RPMI7951 (cell line): ENCODE measurements around the gene NRXN3. TPM values are rescaled to one million over a fixed set of nuclear protein-coding genes. Genes with fewer than 3 reads are reported as not detected.

Experiments
- DNase-seq: peaks from one replicate; pipeline ENCODE4 v3.0.0-alpha.2; 2012; ENCODE audit warnings: low read depth
- total RNA-seq: library from RNA; depleted of rRNA; stranded (reverse); fragments of >200 nt; shearing (Covaris generic); gene quantifications from 2 replicates; pipeline ENCODE4 v1.2.3, GENCODE V29; 2014

NRXN3 gene
- total RNA-seq, 1 experiment from 2014 or later: 0.24 TPM

DNA sequence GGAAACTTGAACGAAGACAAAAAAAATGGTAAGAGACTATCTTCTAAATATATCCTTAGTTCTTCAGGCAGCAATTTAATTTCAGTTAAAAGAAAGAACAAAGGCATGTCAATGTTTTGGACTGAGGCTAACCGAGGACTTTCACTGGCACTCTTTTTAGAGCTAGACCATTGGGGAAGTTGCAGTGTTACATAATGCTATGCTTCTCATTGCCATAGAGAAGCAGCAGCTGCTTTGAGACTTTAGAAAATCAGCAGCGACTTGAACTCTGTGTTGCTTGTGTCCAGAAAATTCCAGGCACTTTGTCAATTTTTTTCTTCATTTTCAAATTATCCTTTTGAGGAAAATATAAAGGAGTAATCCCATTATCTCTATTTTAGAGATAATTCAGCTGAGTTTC, 964.2 kb downstream of the NRXN3 start:
- DNase-seq: no peak

DNA sequence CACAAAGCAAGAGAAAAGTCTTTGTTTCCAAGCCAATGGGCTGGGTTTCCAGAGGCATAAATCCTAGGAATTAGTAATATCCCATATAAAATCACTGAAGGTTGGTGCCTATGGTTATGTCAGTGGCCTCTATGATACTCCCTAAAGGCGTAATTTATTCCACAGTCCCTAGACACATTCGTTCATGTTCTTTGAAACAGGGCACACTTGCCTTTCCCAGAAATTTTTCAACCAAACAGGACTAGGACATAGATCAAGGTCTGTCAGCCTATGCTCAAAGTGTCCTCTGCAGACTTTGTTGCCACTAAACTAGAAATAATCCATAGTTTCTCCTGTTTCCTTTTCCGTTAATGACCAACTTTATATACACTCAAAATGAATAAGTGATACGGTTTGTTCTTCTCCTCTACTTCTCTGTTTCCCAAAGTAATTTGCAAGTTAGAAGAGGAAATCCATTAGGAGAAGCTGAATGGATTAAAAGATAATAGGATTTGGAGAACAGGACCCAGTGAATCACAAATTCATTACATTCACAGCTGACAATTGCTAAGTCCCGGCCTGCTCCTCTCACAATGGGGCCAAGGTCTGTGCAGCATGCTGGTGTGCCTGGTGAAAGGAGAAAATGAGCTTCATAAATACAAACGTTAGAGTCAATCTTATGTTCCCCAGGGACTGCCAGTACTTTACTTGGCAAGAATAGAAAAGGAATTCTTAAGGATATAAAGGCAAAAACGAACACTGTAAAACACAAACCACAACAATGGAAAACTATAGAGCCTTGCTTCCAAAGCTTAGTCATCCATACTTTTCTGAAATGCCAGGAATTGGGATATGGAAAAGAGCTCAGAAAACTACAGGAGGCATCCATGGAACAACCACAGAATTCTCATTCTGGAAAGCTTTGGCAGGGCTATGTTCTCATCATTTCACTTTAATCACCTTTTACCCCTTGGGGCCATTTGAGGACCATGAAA, 966.2 kb downstream of the NRXN3 start:
- no peak for DNase-seq

DNA sequence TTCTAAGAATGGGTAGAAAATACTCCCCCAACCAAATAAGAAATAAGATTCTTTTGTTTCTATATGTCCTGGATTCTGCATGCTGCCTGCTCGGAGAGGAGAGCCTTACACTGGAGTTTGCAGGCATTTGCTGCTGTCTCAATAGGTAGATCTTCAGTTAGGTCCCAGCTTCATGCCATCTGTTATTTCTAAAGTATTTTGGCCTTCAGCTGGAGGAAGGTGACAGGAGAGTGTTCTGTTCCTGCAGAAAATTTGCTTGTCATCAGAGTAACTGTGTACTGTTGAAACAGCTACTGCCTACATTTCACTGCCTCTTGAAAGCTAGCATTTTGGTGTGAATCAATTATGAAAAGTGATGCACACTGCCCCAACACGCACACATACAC, 966.9 kb downstream of the NRXN3 start:
- DNase-seq: no peak

DNA sequence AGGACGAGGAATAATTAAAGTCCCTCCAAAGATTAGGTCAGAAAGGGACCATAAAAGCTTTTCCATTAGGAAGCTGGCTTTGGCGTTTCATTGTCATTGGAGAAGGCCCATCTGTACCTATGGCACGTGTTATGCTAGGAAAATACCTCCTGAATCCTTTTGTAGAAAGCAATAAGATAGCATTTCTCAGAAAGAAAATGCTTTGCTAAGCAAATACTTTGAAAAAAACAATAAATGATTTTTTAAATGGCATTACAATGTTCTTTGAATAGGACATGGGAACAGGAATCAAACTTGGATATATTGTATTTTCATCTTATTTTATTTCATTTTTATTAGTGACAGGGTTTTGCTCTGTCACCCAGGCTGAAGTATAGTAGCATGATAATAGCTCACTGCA, 967.7 kb downstream of the NRXN3 start:
- no peak for DNase-seq

DNA sequence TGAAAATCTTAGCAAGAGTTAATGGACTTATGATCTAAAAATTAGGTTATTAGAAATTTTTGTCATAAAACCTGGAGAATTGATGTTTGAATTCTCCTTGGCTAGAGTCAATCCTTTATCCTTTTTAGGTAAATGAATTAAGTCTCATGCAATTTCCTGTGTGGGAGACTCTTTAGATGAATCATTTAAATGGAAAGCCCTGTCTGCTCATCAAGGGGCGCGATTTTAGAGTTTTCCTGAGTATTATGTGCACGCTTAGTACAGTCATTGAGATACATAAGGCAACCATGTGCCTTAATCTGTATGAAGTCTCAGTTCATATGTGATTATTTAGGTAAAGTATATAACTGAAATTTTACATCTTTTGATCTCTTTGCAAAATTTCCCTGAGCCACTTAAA, 974.7 kb downstream of the NRXN3 start:
- no peak for DNase-seq

DNA sequence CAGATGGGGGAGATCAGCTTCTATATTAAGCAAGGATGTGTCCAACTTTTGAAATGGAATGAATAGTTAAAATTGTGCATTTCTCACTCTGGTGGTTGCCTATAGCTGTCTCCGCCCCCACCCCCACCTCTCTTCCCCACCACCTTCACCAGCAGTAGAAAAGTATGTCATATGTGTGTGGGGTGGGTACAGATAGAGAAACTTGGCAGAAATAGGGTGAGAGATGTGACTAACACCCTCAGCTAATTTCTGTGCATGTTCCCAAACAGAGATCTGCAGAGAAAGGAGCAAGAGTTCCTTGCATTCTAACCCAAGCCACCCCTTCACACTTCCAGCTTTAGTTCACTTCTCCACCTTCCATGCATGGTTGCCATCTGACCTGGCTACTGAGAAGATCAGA, 980.1 kb downstream of the NRXN3 start:
- no peak for DNase-seq

DNA sequence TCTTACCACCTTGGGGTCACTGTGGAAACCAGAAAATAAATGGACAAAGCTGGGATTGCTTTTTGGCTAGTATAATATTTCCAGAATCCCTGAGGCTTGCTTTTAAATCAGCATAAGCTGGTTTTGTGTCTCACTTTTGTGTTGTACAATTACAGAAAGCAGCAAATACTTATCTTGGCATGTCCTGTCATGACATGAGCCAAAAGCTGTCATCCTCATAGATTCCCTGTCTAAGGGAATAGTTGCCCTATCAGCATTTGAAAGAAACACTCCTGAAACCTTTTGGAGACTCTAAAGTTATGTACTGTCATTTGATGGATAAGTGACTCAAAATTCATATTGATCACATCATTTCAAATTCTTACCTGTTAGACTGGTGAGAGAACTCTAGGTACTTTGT, 987.2 kb downstream of the NRXN3 start:
- no peak for DNase-seq

DNA sequence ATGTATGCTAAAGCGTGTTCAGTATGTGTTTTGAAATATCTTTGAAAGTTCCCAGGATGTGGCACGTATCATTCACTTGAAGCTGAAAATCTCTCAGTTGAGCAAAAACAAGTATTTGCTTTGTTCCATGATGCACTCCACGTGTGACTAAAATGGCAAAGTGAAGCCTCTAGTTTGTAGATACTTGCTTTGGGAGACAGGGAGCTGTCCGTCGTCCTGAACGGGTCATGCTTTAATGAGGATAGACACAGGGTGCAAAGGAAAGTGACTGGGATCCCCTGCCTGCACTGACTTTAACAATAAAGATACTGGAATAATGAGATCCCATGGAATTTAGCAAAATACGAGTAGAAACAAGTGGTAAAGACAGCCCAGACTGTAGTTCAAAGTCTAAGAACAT, 991.4 kb downstream of the NRXN3 start:
- DNase-seq: no peak

DNA sequence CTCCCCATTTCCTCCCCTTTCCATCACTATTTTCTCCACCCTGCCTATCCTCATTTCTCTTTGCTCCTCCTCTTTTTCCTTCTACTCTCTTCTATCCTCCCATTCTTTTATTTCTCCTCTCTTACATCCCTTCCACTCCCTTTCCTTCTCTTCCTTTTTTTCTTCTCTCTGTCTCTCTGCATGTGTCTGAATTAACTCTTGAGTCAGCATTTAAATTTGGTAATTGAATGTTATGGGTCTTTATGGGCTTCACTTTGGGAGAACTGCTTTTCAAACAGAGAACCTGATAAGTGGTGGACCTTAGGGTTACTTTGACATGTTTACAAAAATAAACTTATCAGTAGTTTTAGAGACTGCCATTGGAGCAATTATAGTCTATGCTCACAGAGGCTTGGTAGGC, 992.7 kb downstream of the NRXN3 start:
- no peak for DNase-seq

DNA sequence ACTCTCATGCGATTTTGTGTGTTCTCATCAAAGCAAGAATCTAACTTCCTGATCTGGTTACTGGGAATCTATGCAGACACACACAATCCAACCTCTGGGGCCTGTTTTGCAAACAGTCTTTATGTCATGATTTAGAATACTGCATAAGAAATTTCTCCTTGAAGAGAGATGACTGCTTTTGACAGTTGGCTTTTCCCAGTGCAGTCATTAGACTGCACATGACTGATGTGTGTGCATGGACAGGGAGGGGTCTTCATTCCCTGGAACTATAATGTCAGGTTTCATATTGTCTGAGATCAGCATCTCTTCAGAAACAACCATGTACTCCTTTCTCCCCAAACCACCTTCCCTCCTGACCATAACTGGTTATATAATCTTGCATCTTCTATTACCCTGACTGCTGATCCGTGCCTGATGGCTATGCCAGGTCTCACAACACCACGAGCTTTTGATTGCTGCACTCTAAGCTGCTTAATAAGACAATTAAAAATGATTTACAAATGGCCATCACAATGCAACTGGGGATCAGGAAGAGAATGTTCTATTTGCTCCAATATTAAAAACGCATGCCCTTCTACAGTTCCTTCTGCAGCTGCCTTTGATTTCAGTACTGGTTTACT, 995.4 kb downstream of the NRXN3 start:
- DNase-seq: no peak

DNA sequence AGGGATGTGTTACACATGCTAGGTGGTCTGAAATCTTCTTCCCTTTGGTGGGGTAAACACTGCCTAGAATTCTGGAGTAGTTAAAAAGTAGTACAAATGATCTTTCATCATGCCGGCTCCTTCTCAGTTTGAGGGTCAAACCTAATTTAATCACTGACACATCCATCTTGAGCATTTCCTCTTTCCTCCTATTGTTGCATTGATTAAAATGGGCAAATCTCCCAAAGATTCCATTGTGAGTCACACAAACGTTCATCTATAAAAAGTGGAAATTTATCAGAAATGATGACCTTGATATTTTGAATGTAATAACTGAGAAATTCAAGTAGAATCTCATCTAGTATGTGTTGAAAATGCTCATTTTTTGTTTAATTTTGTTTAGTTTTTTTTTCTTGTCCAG, 996.0 kb downstream of the NRXN3 start:
- no peak for DNase-seq

DNA sequence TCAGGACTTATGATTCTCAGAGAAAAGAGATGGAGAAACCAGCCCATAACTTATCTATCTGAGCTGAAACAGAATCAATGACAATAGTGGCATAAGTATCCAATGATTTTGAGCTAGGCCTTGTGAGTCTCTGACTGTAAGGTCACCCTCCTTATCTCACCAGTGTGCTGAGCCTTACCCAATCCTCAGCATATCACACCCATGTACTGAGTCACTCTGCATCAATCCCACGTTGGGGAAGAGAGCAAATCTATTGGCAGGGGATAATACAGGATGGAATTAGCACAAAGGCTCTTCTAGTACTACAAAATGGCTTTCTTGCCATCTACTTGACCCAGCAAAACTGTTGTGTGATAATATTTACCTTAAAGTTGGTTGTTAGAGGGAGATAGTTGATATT, 997.8 kb downstream of the NRXN3 start:
- DNase-seq: no peak

DNA sequence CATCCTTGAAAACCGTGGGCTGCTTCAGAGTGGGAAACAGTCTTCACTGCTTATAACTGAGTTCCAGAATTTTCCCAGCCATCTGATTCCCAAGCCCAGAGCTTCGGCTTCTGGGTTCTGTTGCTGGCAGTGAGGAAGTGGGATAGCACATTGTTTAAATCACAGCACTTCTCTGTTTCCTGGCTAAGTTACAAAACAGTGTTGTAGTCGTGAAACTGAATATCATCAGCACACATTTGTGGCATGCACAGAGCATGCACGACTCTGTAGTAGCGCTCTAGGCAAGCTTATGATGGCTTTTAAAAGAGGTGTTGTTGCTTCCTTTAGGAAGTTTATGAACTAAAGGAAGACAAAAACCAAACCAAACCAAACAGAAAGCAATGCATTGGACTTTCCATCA, 1005.5 kb downstream of the NRXN3 start:
- DNase-seq: no peak

DNA sequence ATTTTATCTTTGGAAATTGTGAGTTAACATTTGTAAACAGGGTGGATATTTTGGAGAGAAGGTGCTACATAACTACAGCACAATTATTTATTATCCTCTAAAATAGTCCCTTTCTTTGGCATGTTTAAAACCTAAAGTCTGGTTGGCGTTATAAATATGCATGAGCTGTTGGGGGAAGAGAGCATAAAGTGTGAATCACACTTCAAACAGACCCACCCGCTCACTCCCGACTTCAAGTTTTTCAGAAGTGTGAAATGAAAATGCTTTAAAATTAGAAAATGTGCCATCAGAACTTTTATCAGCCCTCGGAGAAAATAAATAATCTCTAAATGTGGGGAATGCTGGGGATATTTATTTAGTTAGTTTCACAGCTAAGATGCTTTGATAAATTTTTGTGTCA, 1006.9 kb downstream of the NRXN3 start:
- DNase-seq: no peak

DNA sequence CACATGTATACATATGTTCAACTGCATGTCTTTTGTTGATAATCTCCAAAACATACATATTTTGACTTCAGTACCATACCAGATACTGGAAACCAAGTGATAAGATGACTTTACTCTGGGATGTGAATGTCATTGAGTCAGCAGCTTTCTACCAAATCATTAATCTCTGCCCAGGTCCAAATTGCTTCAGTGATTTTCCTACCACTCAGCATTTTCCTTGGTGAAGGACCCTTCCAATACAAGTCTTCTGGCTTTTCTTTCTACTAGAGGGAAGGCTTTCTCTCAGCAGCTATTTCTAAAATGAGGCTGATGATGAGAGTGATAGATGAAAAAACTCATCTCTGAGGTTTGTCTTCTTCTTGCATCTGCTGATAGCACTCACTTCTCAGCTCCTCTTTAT, 1008.5 kb downstream of the NRXN3 start:
- DNase-seq: no peak

DNA sequence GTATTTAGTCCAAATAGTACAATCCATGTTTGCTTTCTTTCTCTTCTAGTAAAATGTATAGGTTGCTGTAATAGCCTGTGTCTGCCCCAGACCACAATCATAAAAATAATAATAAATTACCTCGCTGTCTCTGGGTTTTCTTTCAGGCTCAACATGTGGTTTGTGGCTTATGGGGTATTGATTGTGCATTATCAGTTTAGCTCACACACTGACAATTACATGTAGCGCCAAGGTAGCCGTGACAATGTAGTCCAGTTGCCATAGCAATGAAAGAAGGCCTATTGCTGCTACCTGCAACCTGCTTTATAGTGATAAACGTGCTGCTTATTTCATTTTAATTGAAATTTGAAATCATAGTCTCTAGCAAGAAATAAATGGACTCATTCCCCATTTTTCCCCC, 1009.8 kb downstream of the NRXN3 start:
- no peak for DNase-seq

DNA sequence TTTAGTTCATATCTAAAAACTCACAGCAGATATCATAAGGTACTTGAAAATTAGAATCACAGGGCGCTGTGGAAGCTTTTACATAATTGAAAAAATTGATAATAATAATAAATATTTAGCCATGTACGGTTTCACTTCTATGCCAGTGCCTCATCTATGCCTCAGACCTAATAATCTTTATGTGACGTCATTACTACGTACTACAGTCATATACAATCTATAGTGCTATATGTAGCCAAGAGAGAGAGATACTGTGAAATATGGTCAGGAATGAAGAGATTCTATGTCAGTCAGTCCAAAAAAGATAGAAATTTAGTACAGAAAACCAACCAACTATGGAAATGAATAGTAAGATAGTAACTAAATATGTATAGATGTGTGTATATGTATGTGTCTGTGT, 1010.5 kb downstream of the NRXN3 start:
- no peak for DNase-seq

DNA sequence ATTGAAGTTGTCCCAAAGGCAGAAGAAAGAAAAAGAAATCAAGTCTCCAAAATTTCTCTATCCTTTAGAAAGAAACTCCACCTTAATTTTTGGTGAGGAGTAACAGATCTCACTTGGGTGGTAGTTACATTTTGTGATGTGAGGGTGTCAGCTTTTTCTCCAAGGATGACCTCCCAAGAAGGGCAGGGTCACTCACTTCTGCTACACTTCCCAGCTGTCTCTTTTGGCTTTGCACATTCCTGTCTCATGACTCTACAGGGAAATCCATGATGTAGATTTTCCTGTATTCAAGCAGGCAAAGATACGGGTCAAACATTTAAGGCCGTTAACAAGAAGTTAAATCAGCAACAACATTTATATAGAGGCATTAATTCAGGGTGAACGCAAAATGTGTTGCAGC, 1016.4 kb downstream of the NRXN3 start:
- no peak for DNase-seq

DNA sequence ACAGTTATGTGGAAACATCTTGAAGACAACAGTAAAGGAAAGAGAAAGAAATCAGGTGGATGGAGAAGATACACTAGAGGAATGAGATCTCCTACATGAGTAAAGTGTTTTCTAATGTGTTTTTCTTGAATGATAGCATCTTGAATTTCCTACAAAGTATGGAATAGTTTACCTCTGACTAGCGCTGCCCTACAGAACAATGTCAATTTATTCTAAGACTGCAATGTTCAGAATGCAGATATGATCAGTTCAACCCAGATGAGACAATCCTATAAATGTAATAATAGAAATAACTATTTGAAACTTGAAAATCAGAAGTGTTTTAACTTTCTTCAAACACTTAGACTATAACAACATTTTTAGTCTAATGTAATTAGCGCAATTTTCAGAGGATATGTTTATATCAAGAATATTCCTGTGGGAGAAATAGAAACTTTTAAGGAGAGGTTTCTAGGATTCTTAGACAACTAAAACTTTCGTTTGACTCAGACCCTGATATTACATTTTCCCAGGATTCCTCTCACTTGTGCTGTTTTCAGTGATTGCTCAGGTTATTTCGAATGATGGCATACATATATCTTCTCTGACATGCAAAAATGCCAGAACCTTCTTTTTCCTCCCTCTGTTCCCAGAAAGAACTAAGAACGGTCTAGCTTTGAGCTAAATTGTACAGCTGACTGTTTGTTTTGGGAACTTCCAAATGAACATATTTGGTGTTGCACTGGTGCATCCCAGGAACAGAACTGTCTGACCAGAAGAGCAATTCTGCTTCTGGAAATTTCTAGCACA, 1023.7 kb downstream of the NRXN3 start:
- DNase-seq: no peak

DNA sequence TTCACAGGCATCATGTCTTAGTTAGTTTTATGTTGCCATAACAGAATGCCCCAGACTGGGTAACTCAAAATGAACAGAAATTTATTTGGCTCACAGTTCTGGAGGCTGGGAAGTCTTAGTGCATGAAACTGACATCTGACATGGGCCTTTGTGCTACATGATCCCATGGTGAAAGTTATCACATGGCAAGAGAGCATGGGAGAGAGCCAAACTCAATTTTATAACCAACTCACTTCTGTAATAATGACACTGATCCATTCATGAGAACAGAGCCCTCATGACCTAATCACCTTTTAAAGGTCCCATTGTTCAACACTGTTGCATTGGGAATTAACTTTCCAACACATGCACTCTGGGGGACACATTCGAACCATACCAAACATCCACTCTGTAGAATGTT, 1026.0 kb downstream of the NRXN3 start:
- DNase-seq: no peak

DNA sequence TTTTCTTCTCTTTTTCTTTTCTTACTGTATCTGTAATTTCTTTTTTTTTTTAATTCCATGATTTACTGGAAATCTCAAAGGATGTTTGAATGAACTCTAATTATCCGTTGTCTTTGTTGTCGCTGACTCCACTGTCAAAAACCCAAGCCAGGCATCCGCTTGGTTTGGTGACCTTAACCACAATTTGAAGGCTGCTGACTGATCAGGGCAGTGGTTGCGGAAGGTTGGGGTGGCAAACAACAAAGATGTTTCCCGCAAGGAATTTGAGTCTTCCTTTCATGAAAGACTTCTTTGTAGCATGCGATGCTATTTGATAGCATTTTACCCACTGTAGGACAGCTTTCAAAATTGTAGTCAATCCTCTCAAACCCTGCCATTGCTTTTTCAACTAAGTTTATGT, 1027.3 kb downstream of the NRXN3 start:
- DNase-seq: peak; percentile 42

DNA sequence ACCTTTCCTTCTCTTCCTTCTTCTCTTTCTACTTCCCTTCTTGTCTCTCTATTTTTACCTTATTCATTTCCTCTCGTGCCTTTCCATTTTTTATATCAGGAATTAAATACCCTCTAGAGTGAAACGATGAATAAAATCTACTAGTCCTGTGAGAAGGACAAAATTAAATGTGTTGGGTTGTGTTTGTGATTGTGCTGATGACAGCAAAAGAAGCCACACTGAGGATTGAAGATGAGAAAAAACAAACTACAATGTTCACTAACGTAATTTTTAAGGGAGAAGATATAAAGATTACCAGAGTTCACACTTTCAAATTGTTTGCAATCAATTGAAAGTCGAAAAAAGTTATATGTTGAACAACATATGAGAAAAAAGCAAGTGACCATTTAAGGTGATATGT, 1029.0 kb downstream of the NRXN3 start:
- no peak for DNase-seq
